CD4-positive, alpha-beta T cell treated with Interferon alpha-2 for 1 hour (primary cell): ENCODE measurements around the gene COL9A2.
"Not testable (repeated sequence)": the region's sequence is repeated elsewhere in the genome, so short reads cannot be mapped to it uniquely, and the experiment has no call there.

ENCODE experiments used
- DNase-seq, 2 donors: peaks; one replicate each; pipeline ENCODE4 v3.0.0-alpha.2; 2020 to 2022

COL9A2 gene

GRCh38 chr1:40316595-40317393 is at the start of gene COL9A2:
Gene COL9A2 (minus strand): TSS chr1:40317286. CDS start chr1:40317197, 89 bp downstream.
- DNase-seq: peak; percentile 67 to 71

- DNase-seq: no peak
These were observed 46.6 kb upstream of the COL9A2 start for GRCh38 chr1:40363721-40364120.

- DNase-seq: no peak
These were observed 45.6 kb upstream of the COL9A2 start for GRCh38 chr1:40362699-40363098.

- DNase-seq: no peak
These were observed 45.1 kb upstream of the COL9A2 start for GRCh38 chr1:40362199-40362598.

- no peak for DNase-seq
These were observed 44.6 kb upstream of the COL9A2 start for GRCh38 chr1:40361637-40362036.

- no peak for DNase-seq
These were observed 44.1 kb upstream of the COL9A2 start for GRCh38 chr1:40361201-40361600.

GRCh38 chr1:40360631-40361030 is 43.5 kb upstream of the COL9A2 start:
- no peak for DNase-seq

- DNase-seq: no peak
These were observed 40.5 kb upstream of the COL9A2 start for GRCh38 chr1:40357625-40358024.

- no peak for DNase-seq
These were observed 36.0 kb upstream of the COL9A2 start for GRCh38 chr1:40353082-40353481.

- peak in 1 of 2 donors; percentile 28 for DNase-seq
These were observed 35.0 kb upstream of the COL9A2 start for GRCh38 chr1:40352126-40352525.

- DNase-seq: no peak
These were observed 34.0 kb upstream of the COL9A2 start for GRCh38 chr1:40351124-40351523.

GRCh38 chr1:40350391-40350790 is 33.3 kb upstream of the COL9A2 start:
- DNase-seq: no peak

- DNase-seq: peak; percentile 37 to 73
These were observed 27.5 kb upstream of the COL9A2 start for GRCh38 chr1:40344597-40344996.

- DNase-seq: peak; percentile 37 to 45
These were observed 25.3 kb upstream of the COL9A2 start for GRCh38 chr1:40342381-40342717.

GRCh38 chr1:40341491-40342380 is 24.6 kb upstream of the COL9A2 start:
- DNase-seq: no peak

- no peak for DNase-seq
These were observed 22.6 kb upstream of the COL9A2 start for GRCh38 chr1:40339420-40340323.

- DNase-seq: peak; percentile 91 to 93
These were observed 21.8 kb upstream of the COL9A2 start for GRCh38 chr1:40338745-40339419.

GRCh38 chr1:40337443-40337842 is 20.4 kb upstream of the COL9A2 start:
- DNase-seq: no peak

- DNase-seq: no peak
These were observed 15.6 kb upstream of the COL9A2 start for GRCh38 chr1:40332695-40333094.

GRCh38 chr1:40331403-40331802 is 14.3 kb upstream of the COL9A2 start:
- DNase-seq: not testable (repeated sequence)

- no peak for DNase-seq
These were observed 2.0 kb upstream of the COL9A2 start for GRCh38 chr1:40318970-40319621.

- DNase-seq: no peak
These were observed 1.4 kb upstream of the COL9A2 start for GRCh38 chr1:40318476-40318875.
